Osteocyte (in vitro differentiated cells): ENCODE data around the gene FAHD1. TPM values are rescaled to one million over a fixed set of nuclear protein-coding genes. Genes with fewer than 3 reads are reported as not detected.
A peak's percentile ranks its signal among the peaks of the same experiment; 100 is the strongest.
"Not testable (repeated sequence)": the region's sequence is repeated elsewhere in the genome, so short reads cannot be mapped to it uniquely, and the experiment has no call there.

Experiments
- DNase-seq: peaks from one replicate; pipeline ENCODE4 v3.0.0; 2021; ENCODE audit warnings: mixed read lengths; ENCODE audit not compliant: unreplicated experiment; ENCODE audit errors: extremely low spot score
- H3K27ac Mint-ChIP-seq: one replicate; pipeline ENCODE4 v1.8.0; 2021; ENCODE audit warnings: mild to moderate bottlenecking, mixed read lengths; ENCODE audit not compliant: unreplicated experiment
- H3K27me3 Mint-ChIP-seq: one replicate; pipeline ENCODE4 v1.8.0; 2021; ENCODE audit warnings: mixed read lengths; ENCODE audit not compliant: unreplicated experiment
- H3K36me3 Mint-ChIP-seq: one replicate; pipeline ENCODE4 v1.8.0; 2021; ENCODE audit warnings: mixed read lengths; ENCODE audit not compliant: unreplicated experiment
- H3K4me1 Mint-ChIP-seq: one replicate; pipeline ENCODE4 v1.8.0; 2021; ENCODE audit warnings: mixed read lengths; ENCODE audit not compliant: unreplicated experiment
- H3K4me3 Mint-ChIP-seq: one replicate; pipeline ENCODE4 v1.8.0; 2021; ENCODE audit warnings: mild to moderate bottlenecking, moderate library complexity, mixed read lengths; ENCODE audit not compliant: unreplicated experiment
- H3K9me3 Mint-ChIP-seq: one replicate; pipeline ENCODE4 v1.8.0; 2021; ENCODE audit warnings: mixed read lengths; ENCODE audit not compliant: unreplicated experiment
- CTCF ChIP-seq: fragments of 200-600 bp; sonication (generic); IDR thresholded peaks from 2 replicates; pipeline ENCODE4 v1.5.0; 2021; ENCODE audit warnings: antibody characterized with exemption, mild to moderate bottlenecking, moderate library complexity
- total RNA-seq: library from RNA; stranded (reverse); gene quantifications from 2 replicates; pipeline ENCODE4 v1.2.1, GENCODE V29; 2021

The FAHD1 gene
- total RNA-seq, 1 donor from 2014 or later = 25.9 TPM

DNA sequence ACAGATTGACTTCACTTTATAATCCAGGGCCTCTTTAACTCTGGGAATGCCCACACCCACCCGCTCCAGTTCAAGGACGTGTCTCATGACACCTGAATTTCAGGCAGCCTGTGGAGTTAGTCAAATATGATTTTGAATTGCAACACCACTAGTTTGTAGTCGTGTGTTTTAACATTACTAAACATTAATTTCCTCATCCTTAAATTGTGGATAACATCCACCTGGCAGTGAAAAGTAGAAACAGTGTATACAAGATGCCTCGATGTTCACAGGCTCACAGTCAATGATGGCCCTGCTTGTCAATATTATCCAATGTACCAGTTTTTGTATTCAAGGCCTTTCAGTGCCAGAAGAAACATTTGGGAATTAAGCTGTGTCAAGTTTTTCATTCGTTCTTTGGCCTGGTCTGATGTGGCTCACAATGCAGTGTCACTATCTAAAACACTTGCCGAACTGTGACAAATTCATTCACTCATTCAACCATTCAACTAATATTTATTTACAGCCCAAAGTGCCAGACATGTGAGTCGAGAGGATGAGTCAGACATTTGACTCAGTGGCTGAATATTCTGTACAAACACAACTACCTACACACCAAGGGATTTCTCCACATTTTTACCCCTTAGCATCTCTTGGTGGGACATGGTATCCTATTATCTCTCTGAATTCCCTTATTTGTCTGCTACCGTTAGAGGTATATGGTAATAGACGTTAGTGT lies 43.5 kb downstream of the FAHD1 start:
- Mint-ChIP-seq H3K36me3 (no peaks in the 10 kb centered on the region), H3K27ac (peak overlapping the region; percentile 28), H3K4me3 (no peak overlapping the region), H3K9me3 (no peaks in the 10 kb centered on the region), H3K4me1 (peaks cover 21% of the 10 kb centered on the region), H3K27me3 (peaks cover 3% of the 10 kb centered on the region)
- TF ChIP-seq CTCF = no peak
- DNase-seq = no peak

DNA sequence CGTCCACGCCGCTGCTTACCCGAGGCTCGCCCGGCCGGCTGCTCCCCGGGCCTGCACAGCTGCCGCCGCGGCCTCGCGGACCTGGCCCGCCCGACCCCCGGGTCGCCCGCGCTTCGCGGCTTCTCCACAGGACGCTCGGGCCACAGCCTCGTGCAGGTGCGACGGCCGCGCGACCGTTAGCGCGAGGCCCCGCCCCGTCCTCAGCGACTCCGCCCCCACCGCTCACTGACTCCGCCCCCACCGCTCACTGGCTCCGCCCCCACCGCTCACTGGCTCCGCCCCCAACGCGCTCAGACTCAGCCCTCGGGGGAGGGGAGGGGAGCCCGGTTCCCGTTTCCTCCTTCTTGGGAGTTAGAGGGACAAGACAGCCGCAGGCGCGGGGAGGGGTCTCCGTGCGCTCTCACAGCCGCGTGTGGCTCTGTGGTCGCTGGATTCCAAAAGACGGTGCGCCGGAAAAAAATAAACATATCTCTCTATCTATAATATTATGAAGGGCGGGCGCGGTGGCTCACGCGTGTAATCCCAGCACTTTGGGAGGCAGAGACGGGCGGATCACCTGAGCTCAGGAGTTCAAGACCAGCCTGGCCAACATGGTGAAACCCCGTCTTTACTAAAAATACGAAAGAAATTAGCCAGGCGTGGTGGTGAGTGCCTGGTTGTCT lies 45.1 kb downstream of the FAHD1 start, which contains the start of gene MEIOB:
Gene MEIOB (minus strand): TSS at position 191 of the 662 bp plus-strand sequence. CDS start 3,989 bp downstream, outside the sequence.
- Mint-ChIP-seq H3K36me3 (no peaks in the 10 kb centered on the region), H3K4me1 (peaks cover 21% of the 10 kb centered on the region), H3K27me3 (peaks cover 6% of the 10 kb centered on the region), H3K9me3 (no peaks in the 10 kb centered on the region), H3K27ac (no peak within 1 kb of the TSS), H3K4me3 (peak within 1 kb of the TSS; percentile 81)
- DNase-seq = peak; percentile 87
- no peak for TF ChIP-seq CTCF

- H3K9me3 Mint-ChIP-seq = no peaks in the 10 kb centered on the region
- peaks cover 20% of the 10 kb centered on the region for H3K27me3 Mint-ChIP-seq
- no peaks in the 10 kb centered on the region for H3K36me3 Mint-ChIP-seq
- H3K4me3 Mint-ChIP-seq = no peak overlapping the region
- TF ChIP-seq CTCF = no peak
- no peak overlapping the region for H3K27ac Mint-ChIP-seq
- peaks cover 21% of the 10 kb centered on the region for H3K4me1 Mint-ChIP-seq
- DNase-seq = no peak
Observed at GRCh38 chr16:1874854-1875253, 47.8 kb downstream of the FAHD1 start.

DNA sequence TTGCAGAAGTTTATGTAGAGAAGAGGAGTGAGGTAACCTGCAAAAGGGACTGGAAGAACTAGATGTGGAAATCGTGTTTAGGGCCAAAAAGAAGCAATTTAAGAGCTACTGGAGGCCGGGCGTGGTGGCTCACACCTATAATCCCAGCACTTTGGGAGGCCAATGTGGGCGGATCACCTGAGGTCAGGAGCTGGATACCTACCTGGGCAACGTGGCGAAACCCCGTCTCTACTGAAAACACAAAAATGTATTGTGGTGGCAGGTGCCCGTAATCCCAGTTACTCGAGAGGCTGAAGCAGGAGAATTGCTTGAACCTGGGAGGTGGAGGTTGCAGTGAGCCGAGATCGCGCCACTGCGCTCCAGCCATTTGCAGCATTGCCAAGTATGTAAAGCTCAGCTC lies 49.1 kb downstream of the FAHD1 start:
- not testable (repeated sequence) for DNase-seq, H3K27ac Mint-ChIP-seq, H3K36me3 Mint-ChIP-seq, H3K4me3 Mint-ChIP-seq, H3K9me3 Mint-ChIP-seq
- Mint-ChIP-seq H3K27me3 (peaks cover 20% of the 10 kb centered on the region), H3K4me1 (peaks cover 12% of the 10 kb centered on the region)

DNA sequence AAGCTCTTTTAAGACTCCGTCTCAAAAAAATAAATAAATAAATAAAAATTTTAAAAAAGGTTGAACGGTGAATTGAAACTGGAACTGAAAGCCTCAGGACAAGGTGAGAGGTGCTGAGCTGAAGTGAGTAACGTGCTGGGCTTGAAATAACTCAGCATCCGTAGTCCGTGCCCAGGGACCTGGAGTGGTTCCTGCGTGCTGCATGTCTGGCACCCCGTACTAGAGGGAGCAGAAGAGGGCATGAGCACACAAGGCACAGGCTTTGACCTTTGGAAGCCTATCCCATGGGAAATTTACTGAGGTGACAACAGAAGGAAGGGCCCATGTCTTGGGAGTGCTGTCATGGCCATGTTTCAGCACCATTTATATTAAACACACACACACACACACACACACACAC lies 49.5 kb downstream of the FAHD1 start:
- H3K4me1 Mint-ChIP-seq = peaks cover 12% of the 10 kb centered on the region
- no peak for DNase-seq
- no peaks in the 10 kb centered on the region for H3K36me3 Mint-ChIP-seq
- TF ChIP-seq CTCF = no peak
- peaks cover 20% of the 10 kb centered on the region for H3K27me3 Mint-ChIP-seq
- H3K9me3 Mint-ChIP-seq = no peaks in the 10 kb centered on the region
- no peak overlapping the region for H3K27ac Mint-ChIP-seq
- no peak overlapping the region for H3K4me3 Mint-ChIP-seq
